HUES64 (cell line): ENCODE results near the gene ARHGEF25.

Source experiments
- H3K27ac ChIP-seq: 2 replicates; pipeline ENCODE4 v1.7.0; 2013; ENCODE audit warnings: low read depth, low read length, inconsistent platforms
- H3K27me3 ChIP-seq: 2 replicates; pipeline ENCODE4 v1.6.1; 2013; ENCODE audit warnings: mild to moderate bottlenecking, low read length; ENCODE audit not compliant: insufficient read depth
- H3K36me3 ChIP-seq: 2 replicates; pipeline ENCODE4 v1.6.1; 2013; ENCODE audit warnings: mild to moderate bottlenecking, low read length; ENCODE audit not compliant: insufficient read depth
- H3K4me1 ChIP-seq: 2 replicates; pipeline ENCODE4 v1.6.1; 2013; ENCODE audit warnings: mild to moderate bottlenecking, low read length, moderate library complexity; ENCODE audit not compliant: insufficient read depth
- H3K4me3 ChIP-seq: 2 replicates; pipeline ENCODE4 v1.5.1; 2013; ENCODE audit warnings: mild to moderate bottlenecking, low read length, moderate library complexity
- H3K9ac ChIP-seq: 2 replicates; pipeline ENCODE4 v1.6.1; 2013; ENCODE audit warnings: mild to moderate bottlenecking, low read depth, low read length
- H3K9me3 ChIP-seq: 2 replicates; pipeline ENCODE4 v1.6.1; 2013; ENCODE audit warnings: low read depth, low read length; ENCODE audit not compliant: insufficient read depth
- WGBS: fragments of 150-250, 120-280 bp; methylation state at CpG from one replicate; pipeline ENCODE4 v1.1.7; 2013; ENCODE audit warnings: missing lambda C conversion rate; 5-methylcytosine and 5-hydroxymethylcytosine counted together

Gene ARHGEF25

DNA sequence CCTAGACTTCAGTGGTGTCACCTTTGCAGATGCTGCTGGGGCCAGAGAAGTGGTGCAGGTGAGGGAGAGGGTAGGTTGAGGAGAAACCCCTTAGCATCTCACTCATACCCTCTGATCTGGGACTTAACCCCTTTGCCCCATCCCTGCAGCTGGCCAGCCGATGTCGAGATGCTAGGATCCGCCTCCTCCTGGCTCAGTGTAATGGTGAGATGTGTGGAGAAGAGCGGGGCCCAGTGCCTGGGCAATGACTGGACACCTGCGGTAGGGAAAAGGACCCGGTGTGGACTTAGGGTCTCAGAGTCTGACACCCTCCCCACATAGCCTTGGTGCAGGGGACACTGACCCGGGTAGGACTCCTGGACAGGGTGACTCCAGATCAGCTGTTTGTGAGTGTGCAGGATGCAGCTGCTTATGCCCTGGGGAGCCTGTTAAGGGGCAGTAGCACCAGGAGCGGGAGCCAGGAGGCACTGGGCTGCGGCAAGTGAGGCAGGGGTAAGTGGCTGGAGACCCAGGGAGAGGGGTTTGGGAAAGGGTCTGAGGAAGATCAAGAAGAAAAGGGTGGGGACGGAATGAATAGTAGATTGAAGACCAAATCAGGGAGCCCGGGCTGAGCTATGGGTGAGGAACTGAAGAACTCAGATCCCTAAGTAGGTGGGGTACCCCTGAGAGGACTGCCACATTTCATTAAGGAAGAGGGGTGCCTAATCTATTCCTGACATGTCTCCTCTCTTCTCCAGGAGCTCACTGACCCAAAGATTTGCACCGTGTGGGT, 14.2 kb downstream of the ARHGEF25 start:
- WGBS, result 91% methylated on average over 12 of the region's 12 CpGs
- H3K4me3 ChIP-seq, result no peak overlapping the region
- no peak overlapping the region for H3K27ac ChIP-seq
- no peak overlapping the region for H3K9ac ChIP-seq
- no peaks in the 10 kb centered on the region for H3K9me3 ChIP-seq
- H3K27me3 ChIP-seq, result peaks cover 100% of the 10 kb centered on the region
- no peaks in the 10 kb centered on the region for H3K36me3 ChIP-seq
- H3K4me1 ChIP-seq, result peaks cover 5% of the 10 kb centered on the region; the same call in 1 of the 2 replicates

DNA sequence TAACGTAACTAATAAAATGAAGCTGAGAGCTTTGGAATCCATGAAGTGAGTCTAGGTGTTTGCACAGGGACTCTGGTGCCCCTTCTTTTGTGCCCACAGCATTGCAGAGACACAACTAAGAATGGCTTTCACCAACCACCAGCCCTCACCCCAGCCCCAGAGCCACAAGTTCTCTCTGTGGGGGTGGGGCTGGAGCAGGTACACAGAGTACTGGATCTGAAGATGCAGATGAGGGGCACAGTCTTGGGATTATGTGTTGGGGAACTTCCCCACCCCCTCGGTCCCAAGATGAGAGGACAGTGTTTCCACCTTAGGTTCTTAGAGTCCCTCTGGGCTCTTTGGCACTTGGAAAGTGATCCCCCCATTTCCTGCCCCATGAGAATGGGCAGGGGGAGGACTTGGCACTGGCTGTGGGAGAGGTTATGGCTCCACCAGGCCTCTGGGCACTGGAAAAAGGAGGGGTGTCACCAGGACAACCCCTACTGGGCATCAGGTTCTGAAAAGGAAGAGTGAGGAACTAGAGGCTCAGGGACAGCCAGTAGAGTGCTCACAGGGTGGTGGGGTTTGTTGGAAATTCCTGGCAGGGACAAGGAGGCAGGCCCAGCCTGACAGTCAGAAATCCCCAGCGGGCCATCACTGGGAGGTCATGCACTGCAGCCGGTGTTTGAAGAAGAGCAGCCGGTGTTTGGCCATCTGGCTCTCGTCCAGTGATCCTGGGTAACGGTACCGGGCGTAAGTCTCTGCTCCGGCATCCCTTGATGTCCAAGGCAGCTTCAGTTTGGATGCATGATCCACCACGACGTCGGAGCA, 15.1 kb downstream of the ARHGEF25 start:
- H3K9ac ChIP-seq, result no peak overlapping the region
- H3K4me1 ChIP-seq, result peaks cover 8% of the 10 kb centered on the region
- H3K27me3 ChIP-seq, result peaks cover 100% of the 10 kb centered on the region
- no peak overlapping the region for H3K4me3 ChIP-seq
- H3K27ac ChIP-seq, result no peak overlapping the region
- WGBS, result 89% methylated on average over 13 of the region's 13 CpGs
- no peaks in the 10 kb centered on the region for H3K36me3 ChIP-seq
- H3K9me3 ChIP-seq, result no peaks in the 10 kb centered on the region

DNA sequence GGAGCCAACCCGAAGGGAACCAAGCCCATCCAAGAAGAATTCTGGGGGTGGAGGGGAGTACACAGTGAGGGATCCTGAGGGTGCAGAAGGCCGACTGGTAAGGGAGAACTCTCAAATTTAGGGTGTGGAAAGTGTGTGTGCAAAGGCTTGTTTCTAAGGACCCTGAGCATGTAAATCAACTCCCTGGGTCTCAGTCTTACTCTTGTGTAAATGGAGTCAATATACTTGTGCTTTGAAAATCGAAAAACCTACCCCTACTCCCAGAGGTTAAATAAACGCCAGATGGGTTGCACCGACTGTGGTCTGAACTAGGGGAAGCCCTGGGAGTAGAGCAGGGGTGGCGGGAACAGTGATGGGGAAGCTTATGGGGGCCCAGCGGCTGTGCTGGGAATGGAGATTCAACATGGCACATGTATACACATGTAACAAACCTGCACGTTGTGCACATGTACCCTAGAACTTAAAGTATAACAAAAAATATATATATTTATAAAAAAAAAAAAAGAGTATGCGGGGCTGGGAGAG, 15.7 kb downstream of the ARHGEF25 start:
- H3K27me3 ChIP-seq, result peaks cover 100% of the 10 kb centered on the region
- H3K9ac ChIP-seq, result no peak overlapping the region
- no peak overlapping the region for H3K4me3 ChIP-seq
- H3K27ac ChIP-seq, result no peak overlapping the region
- H3K36me3 ChIP-seq, result no peaks in the 10 kb centered on the region
- H3K4me1 ChIP-seq, result peaks cover 12% of the 10 kb centered on the region
- no peaks in the 10 kb centered on the region for H3K9me3 ChIP-seq
- WGBS, result 81% methylated on average over 7 of the region's 9 CpGs

DNA sequence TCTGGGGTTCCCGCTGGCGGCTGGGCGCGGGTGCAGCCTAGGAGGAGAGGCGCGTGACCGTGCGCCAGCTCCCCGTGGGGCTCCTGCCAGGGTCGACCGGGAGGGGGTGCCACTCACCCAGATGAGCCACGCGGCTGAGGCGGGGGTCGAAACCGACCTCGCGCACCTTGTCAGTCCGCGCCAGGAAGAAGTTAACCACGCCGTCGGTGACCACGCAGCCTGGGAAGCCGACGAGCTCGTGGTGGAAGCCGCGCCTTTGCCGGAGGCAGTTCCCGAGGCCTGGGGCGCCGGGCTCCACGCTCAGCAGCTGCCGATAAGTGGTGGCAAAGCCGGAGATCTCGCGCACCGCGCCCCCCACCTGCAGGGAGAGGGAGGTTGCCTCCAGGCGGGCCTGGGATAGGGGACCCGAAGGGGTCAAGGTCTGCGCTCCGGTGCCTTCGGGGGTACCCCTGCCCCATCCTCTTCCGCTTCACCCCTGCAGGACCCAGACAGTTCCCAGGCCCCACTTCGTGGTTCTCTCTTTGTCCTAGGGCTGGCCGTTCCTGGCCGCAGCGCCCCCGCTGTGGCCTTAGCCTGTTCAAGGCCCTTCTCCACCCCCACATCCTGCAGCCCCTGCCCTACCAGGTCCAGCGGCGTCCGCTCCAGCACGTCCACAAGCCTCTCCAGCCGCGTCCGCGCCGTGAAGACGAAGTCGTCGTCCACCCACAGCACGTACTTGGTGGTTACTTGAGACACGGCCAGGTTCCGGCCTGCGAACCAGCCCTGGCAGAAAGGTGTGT, 16.5 kb downstream of the ARHGEF25 start:
- Histone ChIP-seq H3K9me3 (no peaks in the 10 kb centered on the region), H3K27me3 (peaks cover 100% of the 10 kb centered on the region), H3K9ac (peak overlapping the region; percentile 36; the same call in 1 of the 2 replicates), H3K27ac (no peak overlapping the region), H3K4me3 (peak overlapping the region; percentile 42), H3K36me3 (no peaks in the 10 kb centered on the region), H3K4me1 (peaks cover 12% of the 10 kb centered on the region)
- WGBS, result 57% methylated on average over 67 of the region's 67 CpGs

DNA sequence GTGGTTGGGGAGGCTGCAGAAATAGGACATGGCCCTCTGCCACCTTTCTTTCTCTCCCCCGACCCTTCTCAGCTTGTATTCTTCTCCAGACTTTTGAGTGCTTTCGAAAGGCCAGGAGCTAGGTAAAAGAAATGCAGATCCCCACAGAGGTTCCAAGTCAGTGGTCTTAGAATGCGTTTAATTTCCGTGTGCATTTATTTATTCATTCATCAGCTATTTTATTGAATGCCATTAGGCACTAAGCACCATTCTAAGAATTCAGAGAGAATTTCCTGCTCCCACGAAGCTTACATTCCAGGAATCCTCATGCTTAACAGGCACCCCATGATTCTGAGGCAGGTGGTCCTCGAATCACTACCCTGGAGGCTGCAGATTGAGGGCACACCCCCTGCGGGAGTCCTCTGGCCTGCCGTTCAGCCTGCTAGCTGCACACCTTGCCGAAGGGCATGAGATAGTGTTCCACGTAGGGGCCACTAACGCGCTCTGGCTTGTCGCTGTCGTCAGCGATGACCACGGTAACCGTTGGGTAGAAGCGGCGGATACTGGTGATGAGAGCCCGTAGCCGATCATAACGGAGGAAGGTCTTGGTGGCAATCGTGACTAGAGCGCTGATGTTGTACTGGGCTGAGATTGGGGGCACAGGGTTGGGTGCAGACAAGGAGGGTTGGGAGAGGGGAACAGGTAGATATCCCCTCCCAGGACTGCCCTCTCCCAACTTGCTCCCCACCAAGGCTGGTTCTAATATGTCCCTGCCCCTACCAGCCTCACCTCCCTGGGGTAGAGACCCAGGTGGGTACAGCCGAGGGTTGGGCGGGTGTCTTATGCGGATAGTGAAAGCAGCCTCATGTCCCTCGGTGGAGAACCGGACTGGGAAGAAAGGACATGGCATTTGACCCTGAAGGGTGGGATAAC, 17.3 kb downstream of the ARHGEF25 start:
- WGBS, result 88% methylated on average over 29 of the region's 29 CpGs
- Histone ChIP-seq H3K27me3 (peaks cover 100% of the 10 kb centered on the region), H3K4me3 (peak overlapping the region; percentile 42; the same call in 1 of the 2 replicates)

DNA sequence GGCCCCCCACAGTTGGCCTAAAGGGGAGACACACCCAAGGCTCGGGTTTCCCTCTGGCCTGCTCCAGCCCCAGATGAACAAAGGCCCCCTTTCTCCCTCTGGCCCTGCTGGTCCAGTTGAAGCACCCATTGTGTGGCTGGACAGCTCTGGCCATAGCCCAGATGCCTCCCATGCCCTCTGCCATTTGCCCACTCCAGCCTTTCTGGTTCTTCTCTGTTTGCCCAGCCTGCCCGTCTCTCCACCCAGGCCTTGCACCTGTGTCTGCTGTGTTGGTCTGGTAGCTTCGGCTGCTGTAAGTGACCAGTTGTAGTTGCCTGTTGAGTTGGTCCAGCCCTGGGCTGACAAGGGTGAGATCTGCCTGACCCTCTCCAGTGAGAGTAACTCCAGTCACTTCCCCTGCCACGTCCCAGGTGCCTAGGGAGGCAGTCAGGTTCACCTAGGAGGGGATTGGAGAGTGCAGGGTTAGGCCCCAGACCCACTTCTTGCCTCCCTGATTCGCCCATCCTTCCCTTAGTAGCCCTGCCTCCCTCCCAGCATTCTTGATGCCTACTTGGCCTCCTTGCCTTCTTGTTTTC, 18.7 kb downstream of the ARHGEF25 start:
- WGBS, result 80% methylated on average over 5 of the region's 5 CpGs
- H3K4me1 ChIP-seq, result peaks cover 12% of the 10 kb centered on the region
- no peak overlapping the region for H3K4me3 ChIP-seq
- H3K27me3 ChIP-seq, result peaks cover 98% of the 10 kb centered on the region
- no peaks in the 10 kb centered on the region for H3K9me3 ChIP-seq
- H3K36me3 ChIP-seq, result no peaks in the 10 kb centered on the region
- H3K27ac ChIP-seq, result no peak overlapping the region
- no peak overlapping the region for H3K9ac ChIP-seq

More for the DNA sequence above, 17.3 kb downstream of the ARHGEF25 start:
- no peak overlapping the region for H3K9ac ChIP-seq
- H3K27ac ChIP-seq, result no peak overlapping the region
- H3K36me3 ChIP-seq, result no peaks in the 10 kb centered on the region
- H3K4me1 ChIP-seq, result peaks cover 12% of the 10 kb centered on the region
- no peaks in the 10 kb centered on the region for H3K9me3 ChIP-seq

DNA sequence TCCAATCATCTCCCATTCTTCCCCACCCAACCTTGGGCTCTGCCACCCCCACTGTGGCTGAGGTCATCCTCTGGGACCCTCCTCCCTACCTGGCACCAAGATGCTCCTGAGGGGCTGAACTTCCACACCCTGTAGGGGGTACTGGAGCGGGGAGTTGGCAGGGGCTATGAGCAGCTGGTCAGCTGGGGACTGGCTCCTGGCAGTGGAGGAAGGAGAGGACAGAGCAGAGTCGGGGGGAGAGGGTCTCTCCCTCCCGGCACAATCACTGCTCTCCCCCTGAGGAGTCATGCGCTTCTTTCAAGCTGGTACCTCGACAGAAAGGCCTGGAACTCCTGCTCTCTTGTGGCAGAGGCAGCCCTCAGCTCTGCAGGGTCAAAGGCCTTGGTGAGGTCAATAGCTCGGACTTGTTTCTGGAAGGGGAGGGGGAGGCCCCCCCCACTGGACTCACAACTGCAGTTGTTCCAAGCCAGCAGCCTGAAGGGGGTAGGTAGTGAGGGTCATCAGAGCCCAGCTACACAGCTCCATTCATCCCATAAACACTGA, 19.7 kb downstream of the ARHGEF25 start:
- H3K9me3 ChIP-seq, result no peaks in the 10 kb centered on the region
- H3K36me3 ChIP-seq, result no peaks in the 10 kb centered on the region
- no peak overlapping the region for H3K27ac ChIP-seq
- H3K9ac ChIP-seq, result no peak overlapping the region
- H3K27me3 ChIP-seq, result peaks cover 96% of the 10 kb centered on the region
- 67% methylated on average over 6 of the region's 6 CpGs for WGBS
- peaks cover 12% of the 10 kb centered on the region for H3K4me1 ChIP-seq
- no peak overlapping the region for H3K4me3 ChIP-seq

DNA sequence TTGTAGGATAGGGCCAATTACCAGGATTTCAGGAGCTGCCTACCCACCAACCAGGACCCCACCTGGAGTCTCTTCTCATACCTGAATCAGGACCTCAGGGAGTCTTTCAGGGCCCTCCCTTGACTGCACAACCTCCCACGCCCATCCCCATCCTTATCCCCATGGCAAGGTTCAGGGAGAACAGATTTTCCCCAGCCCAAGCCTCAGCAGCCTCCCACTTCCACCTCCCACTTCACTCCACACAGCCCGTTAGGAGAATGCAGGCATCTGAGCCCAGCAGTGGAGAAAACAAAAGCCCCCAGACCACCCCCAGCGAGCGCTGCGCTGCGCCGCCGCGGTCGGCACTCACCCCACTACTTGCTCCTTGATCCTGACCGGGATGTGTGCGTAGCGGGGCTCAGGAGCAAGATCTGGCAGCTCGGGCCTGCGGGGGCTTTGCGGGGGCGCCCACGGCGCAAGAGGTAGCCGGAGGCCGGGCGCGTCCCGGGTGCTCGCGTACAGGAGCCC, 20.4 kb downstream of the ARHGEF25 start:
- H3K27ac ChIP-seq, result no peak overlapping the region
- WGBS, result 3% methylated on average over 26 of the region's 26 CpGs
- H3K9ac ChIP-seq, result no peak overlapping the region
- H3K4me3 ChIP-seq, result peak overlapping the region; percentile 59
- no peaks in the 10 kb centered on the region for H3K9me3 ChIP-seq
- H3K36me3 ChIP-seq, result no peaks in the 10 kb centered on the region
- H3K4me1 ChIP-seq, result peaks cover 12% of the 10 kb centered on the region
- H3K27me3 ChIP-seq, result peaks cover 89% of the 10 kb centered on the region

DNA sequence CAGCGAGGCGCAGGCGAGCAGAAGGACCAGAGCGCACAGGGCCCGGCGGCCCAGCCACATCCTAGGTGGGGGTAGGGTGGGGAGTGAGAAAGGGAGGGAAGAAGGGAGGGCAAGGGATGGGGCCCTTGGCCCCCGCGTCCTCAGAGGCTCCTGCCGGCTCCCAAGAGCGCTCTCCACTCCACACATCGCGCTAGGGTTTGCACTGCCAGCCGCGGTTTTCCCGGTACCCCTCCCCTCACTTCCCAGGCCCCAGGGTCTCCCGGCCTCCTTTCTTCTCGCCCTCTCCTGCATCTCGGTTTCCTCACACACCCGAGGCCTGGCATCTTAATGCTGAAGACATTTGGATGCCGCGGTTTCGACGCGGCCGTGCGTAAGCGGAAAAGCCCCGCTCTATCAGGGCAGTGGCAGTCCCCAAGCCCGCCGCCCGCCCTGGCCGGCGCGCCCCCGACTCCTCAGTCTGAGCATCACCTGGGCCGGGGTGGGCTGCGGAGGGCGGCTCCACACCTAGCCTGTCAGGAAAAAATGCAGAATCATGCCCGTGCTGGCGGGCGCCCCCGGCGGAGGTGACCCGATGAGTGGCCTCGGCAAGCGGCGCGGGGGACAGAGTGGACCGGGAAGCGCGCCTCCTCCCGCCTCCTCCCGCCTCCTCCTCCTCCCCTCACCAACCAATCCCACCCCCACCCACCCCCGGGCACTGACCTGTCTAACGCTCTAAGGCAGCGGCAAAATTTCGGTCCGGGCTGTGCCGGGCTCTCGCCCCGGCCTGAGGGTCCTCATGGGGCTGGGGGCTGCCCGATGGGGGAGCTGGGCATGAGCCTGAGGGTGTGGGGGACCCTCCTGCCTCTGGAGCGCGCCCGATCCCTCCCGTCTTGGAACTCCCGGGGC, 21.1 kb downstream of the ARHGEF25 start:
- H3K27ac ChIP-seq, result no peak overlapping the region
- H3K4me1 ChIP-seq, result peaks cover 12% of the 10 kb centered on the region
- H3K27me3 ChIP-seq, result peaks cover 82% of the 10 kb centered on the region
- WGBS, result under 1% methylated on average over 67 of the region's 67 CpGs
- 0 out of 2 replicates have a peak overlapping the region, but pooled peaks have one; percentile 55 for H3K9ac ChIP-seq
- H3K9me3 ChIP-seq, result no peaks in the 10 kb centered on the region
- peak overlapping the region; percentile 59 for H3K4me3 ChIP-seq
- H3K36me3 ChIP-seq, result no peaks in the 10 kb centered on the region
